ENCODE results near the gene OLR1. TPM values are rescaled to one million over a fixed set of nuclear protein-coding genes. Genes with fewer than 3 reads are reported as not detected.

OLR1 gene
- total RNA-seq, 1 experiment from 2014 or later: not detected

DNA sequence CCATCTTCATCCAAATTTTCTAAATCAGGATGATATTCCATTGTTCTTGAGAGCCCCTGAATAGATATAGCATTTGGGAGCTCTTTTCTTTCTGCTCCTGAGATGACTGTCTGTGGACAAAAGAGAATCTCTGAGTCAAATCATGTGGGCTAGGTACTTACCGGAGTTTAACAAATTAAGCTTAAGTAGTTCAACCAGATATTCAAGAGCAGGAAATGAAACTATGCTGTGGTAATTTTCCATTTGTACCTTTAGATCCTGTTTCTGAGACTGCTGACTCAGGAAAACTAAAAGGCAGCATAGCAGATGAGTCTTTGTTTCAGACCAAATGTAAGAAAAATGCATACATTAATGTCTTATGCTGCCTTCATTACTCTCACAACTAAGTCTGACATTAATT lies 41.9 kb downstream of the OLR1 start, which contains the start of gene CLEC7A:
TSS of gene CLEC7A (minus strand) at position 158 of the 400 bp plus-strand sequence. CDS start at position 41, 117 bp downstream.
- in situ Hi-C loops (cut with HindIII; ENCODE audit: low pct_unique_long_range_greater_than_20kb, low sequenced_read_pairs): loop anchor here (25.0 kb wide), 1 partner anchor 118 kb away; the partner anchor contains the start of gene CLEC12B
- no peak for DNase-seq (ENCODE audit: low read depth, low spot score)

DNA sequence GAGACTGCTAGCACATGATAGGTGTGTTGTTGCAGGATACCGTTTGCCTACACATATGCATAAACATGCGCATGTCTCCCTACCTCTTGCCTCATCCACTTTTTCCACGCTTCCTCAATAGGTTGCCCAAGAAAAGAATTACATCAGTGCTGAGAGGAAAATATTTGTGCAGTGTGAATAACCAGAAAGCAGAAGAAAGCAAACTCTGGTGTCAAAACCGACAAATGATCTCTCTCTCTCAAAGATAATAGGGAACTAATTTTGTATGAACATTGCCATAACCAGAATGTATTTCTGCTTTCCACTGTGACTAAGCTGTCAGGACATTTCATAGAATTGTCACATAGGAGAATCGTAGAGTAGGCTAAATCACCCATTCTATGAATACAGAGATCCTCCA lies 43.2 kb downstream of the OLR1 start:
- DNase-seq (ENCODE audit: low read depth, low spot score): no peak
- in situ Hi-C loops (cut with HindIII; ENCODE audit: low pct_unique_long_range_greater_than_20kb, low sequenced_read_pairs): loop anchor here (25.0 kb wide), 1 partner anchor 116 kb away; the partner anchor contains the start of gene CLEC12B

DNA sequence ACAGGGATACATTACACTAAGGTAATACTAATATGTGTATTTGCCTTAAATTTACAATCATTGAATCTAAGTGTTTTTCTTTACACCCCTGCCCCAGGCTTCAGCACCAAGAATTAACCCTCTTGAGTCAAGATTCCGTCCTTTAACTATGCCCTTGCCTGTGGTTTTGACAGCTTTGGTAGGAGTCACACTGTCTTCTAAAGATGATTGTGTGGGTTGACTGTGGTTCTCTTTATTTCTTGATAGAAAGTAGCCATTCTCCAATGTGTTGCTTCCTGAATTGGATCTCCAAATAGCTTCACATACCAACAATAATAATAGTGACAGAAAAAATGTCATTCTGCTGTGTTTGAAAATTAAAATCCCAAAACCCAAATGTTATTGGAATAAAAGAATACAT lies 45.5 kb downstream of the OLR1 start:
- DNase-seq (ENCODE audit: low read depth, low spot score): no peak
- in situ Hi-C loops (cut with HindIII; ENCODE audit: low pct_unique_long_range_greater_than_20kb, low sequenced_read_pairs): loop anchor here (25.0 kb wide), 1 partner anchor 114 kb away; the partner anchor contains the start of gene CLEC12B

DNA sequence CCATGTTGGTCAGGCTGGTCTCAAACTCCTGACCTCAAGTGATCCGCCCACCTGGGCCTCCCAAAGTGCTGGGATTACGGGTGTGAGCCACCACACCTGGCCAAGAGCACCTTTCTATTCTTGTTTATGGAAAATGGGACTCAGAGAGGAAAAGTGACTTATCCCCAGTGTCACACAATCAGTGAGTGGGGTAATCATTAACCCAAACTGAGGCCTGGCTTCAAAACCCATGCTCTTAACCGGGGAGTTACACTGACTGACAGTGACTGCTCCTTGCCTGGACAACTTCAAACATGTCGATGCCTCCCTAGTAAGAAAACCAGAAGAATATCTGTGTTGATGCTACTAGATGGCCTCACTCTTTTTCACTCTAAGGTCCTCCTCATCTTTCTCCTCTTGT lies 49.2 kb downstream of the OLR1 start:
- in situ Hi-C loops (cut with HindIII; ENCODE audit: low pct_unique_long_range_greater_than_20kb, low sequenced_read_pairs): no loop called here
- no peak for DNase-seq (ENCODE audit: low read depth, low spot score)

DNA sequence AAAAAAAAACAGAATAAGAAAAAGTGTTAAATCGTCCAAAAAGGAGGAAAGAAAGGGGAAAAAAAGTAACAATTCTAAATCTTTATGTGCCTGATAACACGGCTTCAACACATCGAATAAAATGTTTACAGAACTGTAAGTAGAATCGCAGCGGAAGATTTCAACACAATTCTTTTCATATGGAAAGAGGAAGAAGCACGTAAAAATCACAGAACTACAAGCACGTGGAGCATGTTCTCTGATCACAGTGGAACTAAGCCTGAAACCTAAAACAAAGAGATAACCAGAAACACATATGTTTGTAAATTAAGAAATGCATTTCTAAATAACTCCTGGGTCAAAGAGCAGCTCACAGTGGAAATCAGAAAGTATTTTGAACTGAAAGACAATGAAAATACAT lies 50.7 kb downstream of the OLR1 start:
- in situ Hi-C loops (cut with HindIII; ENCODE audit: low pct_unique_long_range_greater_than_20kb, low sequenced_read_pairs): no loop called here
- DNase-seq (ENCODE audit: low read depth, low spot score): no peak

DNA sequence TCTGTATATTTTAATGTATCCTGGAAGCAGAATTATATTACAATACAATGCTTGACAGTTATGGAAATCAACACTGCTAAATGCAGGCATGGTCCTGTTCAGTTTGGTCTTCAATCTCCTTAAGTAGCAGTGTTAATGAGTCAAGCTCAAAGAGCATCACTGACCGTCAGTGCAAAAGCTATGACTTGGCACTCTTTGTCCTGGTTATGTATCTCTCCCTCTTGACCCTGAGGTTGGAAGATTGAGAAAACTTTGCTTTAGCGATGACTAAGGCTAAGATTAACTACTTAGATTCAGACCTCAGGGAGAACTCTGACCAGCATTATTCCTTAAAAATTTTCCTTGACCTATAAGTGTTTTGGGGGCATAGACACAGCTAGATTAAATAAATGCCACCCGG lies 52.9 kb downstream of the OLR1 start:
- no peak for DNase-seq (ENCODE audit: low read depth, low spot score)

DNA sequence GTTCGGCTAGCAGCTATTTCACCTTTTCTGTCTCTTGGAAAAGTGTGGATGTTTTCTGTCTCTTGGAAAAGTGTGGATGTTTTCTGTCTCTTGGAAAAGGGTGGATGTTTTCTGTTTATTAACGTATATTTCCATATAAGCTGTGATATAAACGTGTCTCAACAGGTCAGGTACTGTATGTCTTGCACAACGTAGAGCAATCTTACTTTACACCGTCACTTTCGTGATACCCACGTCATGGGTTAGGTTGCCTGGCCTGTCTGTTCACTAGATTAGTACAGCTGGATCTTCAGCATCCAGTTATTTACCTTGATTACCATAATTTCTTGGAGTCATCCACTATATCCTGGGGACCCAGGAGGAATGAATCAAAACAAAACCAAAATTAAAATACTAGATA lies 56.0 kb downstream of the OLR1 start:
- in situ Hi-C loops (cut with HindIII; ENCODE audit: low pct_unique_long_range_greater_than_20kb, low sequenced_read_pairs): no loop called here
- DNase-seq (ENCODE audit: low read depth, low spot score): no peak

More for the DNA sequence above, 52.9 kb downstream of the OLR1 start:
- in situ Hi-C loops (cut with HindIII; ENCODE audit: low pct_unique_long_range_greater_than_20kb, low sequenced_read_pairs): no loop called here

DNA sequence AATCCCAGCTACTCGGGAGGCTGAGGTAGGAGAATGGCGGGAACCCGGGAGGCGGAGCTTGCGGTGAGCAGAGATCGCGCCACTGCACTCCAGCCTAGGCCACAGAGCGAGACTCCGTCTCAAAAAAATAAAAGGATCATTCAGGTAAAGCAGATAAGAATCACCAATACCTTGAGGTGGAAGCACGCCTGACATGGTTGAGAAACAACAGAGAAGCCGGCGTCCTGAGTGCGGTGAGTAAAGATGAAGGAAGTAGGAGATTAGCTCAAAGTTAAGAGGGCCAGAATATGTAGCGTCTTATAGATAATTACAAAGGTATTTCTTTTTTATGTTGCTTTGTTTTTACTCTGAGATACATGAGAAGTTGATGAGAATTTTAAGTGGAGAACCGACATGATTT lies 56.6 kb downstream of the OLR1 start:
- in situ Hi-C loops (cut with HindIII; ENCODE audit: low pct_unique_long_range_greater_than_20kb, low sequenced_read_pairs): no loop called here
- no peak for DNase-seq (ENCODE audit: low read depth, low spot score)

DNA sequence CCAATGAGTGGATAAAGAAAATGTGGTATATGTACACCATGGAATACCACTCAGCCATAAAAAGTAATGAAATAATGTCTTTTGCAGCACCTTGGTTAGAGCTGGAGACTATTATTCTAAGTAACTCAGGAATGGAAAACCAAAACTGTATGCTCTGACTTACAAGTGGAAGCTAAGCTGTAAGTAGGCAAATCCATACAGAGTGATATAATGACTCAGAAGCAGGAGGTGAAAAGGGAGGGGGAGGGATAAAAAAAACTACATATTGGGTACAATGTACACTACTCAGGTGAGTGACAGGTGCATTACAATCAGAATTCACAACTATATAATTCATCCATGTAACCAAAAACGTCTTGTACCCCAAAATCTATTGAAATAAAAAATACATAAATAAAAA lies 58.0 kb downstream of the OLR1 start:
- in situ Hi-C loops (cut with HindIII; ENCODE audit: low pct_unique_long_range_greater_than_20kb, low sequenced_read_pairs): no loop called here
- no peak for DNase-seq (ENCODE audit: low read depth, low spot score)

DNA sequence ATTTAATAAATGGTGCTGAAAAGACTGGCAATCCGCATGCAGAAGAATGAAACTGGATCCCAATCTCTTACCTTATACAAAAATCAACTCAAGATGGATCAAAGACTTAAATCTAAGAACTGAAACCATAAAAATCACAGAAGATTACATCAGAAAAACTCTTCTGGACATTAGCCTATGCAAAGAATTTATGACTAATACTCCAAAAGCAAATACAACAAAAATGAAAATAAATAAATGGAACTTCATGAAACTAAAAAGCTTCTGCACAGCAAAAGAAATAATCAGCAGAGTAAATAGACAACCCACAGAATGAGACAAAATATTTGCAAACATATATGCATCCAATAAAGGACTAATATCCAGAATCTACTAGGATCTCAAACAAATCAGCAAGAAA lies 58.9 kb downstream of the OLR1 start:
- in situ Hi-C loops (cut with HindIII; ENCODE audit: low pct_unique_long_range_greater_than_20kb, low sequenced_read_pairs): no loop called here
- no peak for DNase-seq (ENCODE audit: low read depth, low spot score)

DNA sequence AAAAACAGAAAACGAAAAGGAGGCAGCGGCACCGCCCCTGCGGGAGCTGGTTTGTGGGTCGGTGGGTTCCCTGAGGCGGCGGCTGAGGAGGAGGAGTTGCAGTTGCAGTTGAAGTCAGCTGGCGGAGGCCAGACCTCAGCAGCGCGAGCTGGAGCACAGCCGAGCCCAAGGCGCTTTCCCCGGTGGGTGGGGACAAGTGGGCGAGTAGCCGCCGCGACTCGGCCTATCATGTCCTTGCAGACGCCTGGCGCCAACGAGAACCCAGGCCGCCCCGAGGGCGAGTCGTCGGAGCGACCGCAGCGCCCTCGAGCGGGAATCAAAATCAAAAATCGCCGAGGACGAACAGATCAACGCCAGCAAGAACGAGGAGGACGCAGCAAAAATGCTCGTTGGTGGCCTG lies 60.5 kb downstream of the OLR1 start:
- in situ Hi-C loops (cut with HindIII; ENCODE audit: low pct_unique_long_range_greater_than_20kb, low sequenced_read_pairs): no loop called here
- DNase-seq (ENCODE audit: low read depth, low spot score): no peak

DNA sequence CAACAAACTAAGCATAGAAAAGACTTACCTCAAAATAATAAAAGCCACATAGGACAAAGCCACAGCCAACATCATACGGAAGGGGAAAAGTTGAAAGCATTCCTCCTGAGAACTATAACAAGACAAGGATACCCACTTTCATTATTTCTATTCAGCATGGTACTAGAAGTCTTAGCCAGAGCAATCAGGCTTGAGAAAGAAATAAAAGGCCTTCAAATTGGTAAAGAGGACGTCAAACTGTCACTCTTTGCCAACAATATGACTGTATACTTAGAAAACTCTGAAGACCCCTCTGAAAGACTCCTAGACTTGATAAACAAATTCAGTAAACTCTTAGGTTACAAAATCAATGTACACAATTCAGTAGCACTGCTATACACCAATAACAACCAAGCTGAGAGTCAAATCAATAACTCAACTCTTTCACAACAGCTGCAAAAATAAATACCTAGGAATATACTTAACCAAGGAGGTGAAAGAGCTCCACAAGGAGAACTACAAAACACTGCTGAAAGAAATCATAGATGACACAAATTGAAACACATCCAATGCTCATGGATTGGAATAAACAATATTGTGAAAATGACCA lies 61.6 kb downstream of the OLR1 start:
- in situ Hi-C loops (cut with HindIII; ENCODE audit: low pct_unique_long_range_greater_than_20kb, low sequenced_read_pairs): no loop called here
- no peak for DNase-seq (ENCODE audit: low read depth, low spot score)

Other genes starting within 250 kb of the OLR1 start
- not detected in 2 replicates for gene CLEC2A, start 239.8 kb downstream of the OLR1 start, total RNA-seq (2014; rRNA removed; shearing (Covaris generic))
- gene CLEC12A, start 200.7 kb downstream of the OLR1 start, total RNA-seq (2014; rRNA removed; shearing (Covaris generic)): not detected in 2 replicates
- not detected in 2 replicates for gene CLEC1B, start 173.0 kb downstream of the OLR1 start, total RNA-seq (2014; rRNA removed; shearing (Covaris generic))
- gene CLEC12B, start 161.5 kb downstream of the OLR1 start, total RNA-seq (2014; rRNA removed; shearing (Covaris generic)): 0.13 and 0.45 TPM in 2 replicates
- not detected in 2 replicates for gene CLEC9A, start 141.4 kb downstream of the OLR1 start, total RNA-seq (2014; rRNA removed; shearing (Covaris generic))
- gene CLEC1A, start 73.1 kb downstream of the OLR1 start, total RNA-seq (2014; rRNA removed; shearing (Covaris generic)): not detected in 2 replicates
- gene CLEC7A, start 41.9 kb downstream of the OLR1 start, total RNA-seq (2014; rRNA removed; shearing (Covaris generic)): not detected in 2 replicates
- gene TMEM52B, start 6.9 kb upstream of the OLR1 start, total RNA-seq (2014; rRNA removed; shearing (Covaris generic)): 0.08 TPM in 1 of 2 replicates, not detected in the other
- 57.2 and 63.2 TPM in 2 replicates for gene GABARAPL1, start 40.7 kb upstream of the OLR1 start, total RNA-seq (2014; rRNA removed; shearing (Covaris generic))
- gene KLRD1, start 135.7 kb upstream of the OLR1 start, total RNA-seq (2014; rRNA removed; shearing (Covaris generic)): not detected in 2 replicates
- 0.50 and 1.2 TPM in 2 replicates for gene KLRK1, start 217.9 kb upstream of the OLR1 start, total RNA-seq (2014; rRNA removed; shearing (Covaris generic))
- gene KLRC4, start 237.6 kb upstream of the OLR1 start, total RNA-seq (2014; rRNA removed; shearing (Covaris generic)): 0.16 TPM in 1 of 2 replicates, not detected in the other
- gene KLRC3, start 248.5 kb upstream of the OLR1 start, total RNA-seq (2014; rRNA removed; shearing (Covaris generic)): 0.66 and 1.7 TPM in 2 replicates

Measured in SK-MEL-5 (cell line).